ENCODE measurements around the gene ACTN4. TPM values are rescaled to one million over a fixed set of nuclear protein-coding genes. Genes with fewer than 3 reads are reported as not detected.

The ACTN4 gene
- total RNA-seq, 4 donors from 2014 or later = 475 to 520 (median 507) TPM

DNA sequence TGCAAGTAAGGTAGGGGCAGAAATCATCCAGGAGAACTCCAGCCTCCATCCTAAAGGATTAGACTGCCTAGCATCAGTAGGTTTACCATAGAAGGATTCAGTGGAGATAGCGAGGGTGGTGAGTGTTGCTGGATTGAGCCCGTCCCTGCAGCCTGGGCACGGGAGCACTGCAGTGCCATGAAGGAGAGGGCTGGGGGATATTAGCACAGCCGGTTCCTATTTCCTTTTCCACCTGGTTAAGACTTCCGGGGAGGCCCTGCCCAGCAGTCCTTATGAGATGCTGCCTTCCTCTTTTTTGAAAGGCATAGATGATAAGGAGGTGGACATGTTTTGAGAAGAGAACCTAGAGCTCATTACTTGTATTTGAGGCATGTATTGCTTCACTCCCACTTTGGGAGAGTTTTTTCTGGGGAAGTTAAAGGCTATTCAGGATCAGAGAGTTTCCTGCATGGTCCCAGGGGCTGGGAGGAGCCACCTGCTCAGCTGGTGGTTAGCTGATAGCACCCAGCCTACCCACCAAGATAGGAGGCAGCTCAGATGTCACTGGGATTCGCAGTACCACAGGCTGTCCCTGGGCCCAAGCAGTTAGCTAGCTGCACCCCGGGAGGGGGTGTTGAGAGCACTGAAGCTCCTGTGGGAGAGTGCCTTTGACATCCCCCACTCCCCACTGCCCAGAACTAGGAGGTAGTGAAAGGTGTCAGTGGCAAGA is 17.2 kb downstream of the ACTN4 start:
- 41% methylated on average over 6 of the region's 7 CpGs for WGBS
- H3K27me3 ChIP-seq = no peaks in the 10 kb centered on the region
- no peak for TF ChIP-seq POLR2A (IDR thresholded peaks at IDR 0.05)
- no peak for TF ChIP-seq POLR2AphosphoS5 (IDR thresholded peaks at IDR 0.05)
- no peak for TF ChIP-seq EP300 (IDR thresholded peaks at IDR 0.05)
- no peak for TF ChIP-seq CTCF (IDR thresholded peaks at IDR 0.05)
- no peaks in the 10 kb centered on the region for H3K9me3 ChIP-seq
- no peaks in the 10 kb centered on the region for H3K36me3 ChIP-seq
- H3K27ac ChIP-seq = peak overlapping the region; percentile 96
- H3K4me1 ChIP-seq = peaks cover 92% of the 10 kb centered on the region
- H3K4me3 ChIP-seq = peak overlapping the region; percentile 8
- DNase-seq (ENCODE audit: low spot score in 2 of 2) = no peak

DNA sequence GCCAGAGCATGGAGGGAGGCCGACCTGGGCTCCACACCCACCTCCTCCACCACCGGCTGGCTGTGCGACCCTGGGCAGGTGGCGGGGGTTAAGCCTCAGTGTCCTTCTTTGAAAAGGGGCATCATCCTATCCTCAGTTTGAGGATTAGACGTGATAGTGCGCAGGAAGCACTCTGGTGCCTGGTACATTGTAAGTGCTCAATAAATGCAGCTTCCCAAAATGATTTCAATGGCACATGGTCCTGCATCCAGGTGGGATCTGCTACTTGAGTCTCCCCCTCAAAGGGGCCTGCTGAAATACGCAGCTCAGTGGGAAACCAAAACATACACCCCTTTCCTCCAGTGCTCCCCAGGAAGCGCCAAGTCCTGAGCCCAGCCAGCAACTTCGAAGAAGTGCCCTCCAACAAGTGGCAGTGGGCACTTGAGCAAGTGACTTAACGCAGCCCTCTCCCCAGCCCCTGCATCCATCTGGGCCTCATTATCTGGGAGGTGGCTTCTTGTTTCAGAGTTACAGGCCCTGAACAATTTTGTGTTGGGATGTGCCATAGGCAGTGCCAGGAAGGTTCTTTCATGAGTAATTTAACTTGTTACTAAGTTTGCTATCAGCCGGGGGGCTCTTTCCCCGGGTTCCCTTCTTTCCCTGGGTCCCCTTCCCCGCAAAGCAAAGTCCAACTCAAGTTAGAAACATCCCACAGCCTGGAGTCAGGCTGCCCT is 17.9 kb downstream of the ACTN4 start:
- Histone ChIP-seq H3K36me3 (no peaks in the 10 kb centered on the region), H3K27ac (peak overlapping the region; percentile 96), H3K4me3 (no peak overlapping the region), H3K27me3 (no peaks in the 10 kb centered on the region), H3K4me1 (peaks cover 92% of the 10 kb centered on the region), H3K9me3 (no peaks in the 10 kb centered on the region)
- no peak for DNase-seq (ENCODE audit: low spot score in 2 of 2)
- TF ChIP-seq POLR2A (IDR thresholded peaks at IDR 0.05) = no peak
- no peak for TF ChIP-seq POLR2AphosphoS5 (IDR thresholded peaks at IDR 0.05)
- TF ChIP-seq EP300 (IDR thresholded peaks at IDR 0.05) = no peak
- no peak for TF ChIP-seq CTCF (IDR thresholded peaks at IDR 0.05)
- 51% methylated on average over 11 of the region's 13 CpGs for WGBS

DNA sequence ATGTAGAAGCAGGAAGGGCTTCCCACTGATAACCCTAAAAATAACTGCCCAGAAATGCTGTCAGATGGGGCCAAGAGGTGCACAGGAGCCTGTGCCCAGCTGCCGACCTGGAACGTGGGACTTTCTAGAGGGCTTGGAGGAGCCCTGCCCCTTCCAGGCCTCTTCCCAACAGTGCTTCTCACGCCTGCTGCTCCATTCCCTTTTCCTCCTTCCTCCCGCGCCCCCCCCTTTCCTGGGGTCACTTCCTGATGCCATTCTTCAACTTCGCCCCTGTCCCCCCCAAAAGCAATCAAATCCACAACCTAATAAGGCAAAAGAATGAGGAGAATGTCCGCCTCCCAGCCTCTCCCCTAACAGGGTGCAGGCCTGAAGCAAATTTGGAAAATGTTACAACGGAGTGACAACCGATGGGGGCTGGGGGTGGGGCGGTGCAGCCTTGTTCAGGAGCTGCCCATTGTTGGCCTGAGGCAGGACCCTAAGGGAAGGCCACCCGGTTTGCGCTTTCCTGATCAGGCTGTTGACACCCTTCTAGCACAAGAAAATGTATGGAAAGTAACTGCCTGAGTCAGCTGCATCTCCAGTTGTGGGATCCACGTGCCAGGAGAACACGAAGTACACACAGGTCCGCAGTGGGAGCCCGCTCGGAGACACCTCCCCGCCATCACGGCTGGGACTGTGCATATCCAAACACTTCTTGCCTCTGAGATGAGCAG is 18.7 kb downstream of the ACTN4 start:
- Histone ChIP-seq H3K4me3 (no peak overlapping the region), H3K27ac (peak overlapping the region; percentile 96), H3K4me1 (peaks cover 92% of the 10 kb centered on the region), H3K27me3 (no peaks in the 10 kb centered on the region), H3K36me3 (no peaks in the 10 kb centered on the region), H3K9me3 (no peaks in the 10 kb centered on the region)
- WGBS = 33% methylated on average over 19 of the region's 19 CpGs
- TF ChIP-seq CTCF (IDR thresholded peaks at IDR 0.05) (no peak), POLR2AphosphoS5 (IDR thresholded peaks at IDR 0.05) (no peak), EP300 (IDR thresholded peaks at IDR 0.05) (no peak), POLR2A (IDR thresholded peaks at IDR 0.05) (no peak)
- no peak for DNase-seq (ENCODE audit: low spot score in 2 of 2)

DNA sequence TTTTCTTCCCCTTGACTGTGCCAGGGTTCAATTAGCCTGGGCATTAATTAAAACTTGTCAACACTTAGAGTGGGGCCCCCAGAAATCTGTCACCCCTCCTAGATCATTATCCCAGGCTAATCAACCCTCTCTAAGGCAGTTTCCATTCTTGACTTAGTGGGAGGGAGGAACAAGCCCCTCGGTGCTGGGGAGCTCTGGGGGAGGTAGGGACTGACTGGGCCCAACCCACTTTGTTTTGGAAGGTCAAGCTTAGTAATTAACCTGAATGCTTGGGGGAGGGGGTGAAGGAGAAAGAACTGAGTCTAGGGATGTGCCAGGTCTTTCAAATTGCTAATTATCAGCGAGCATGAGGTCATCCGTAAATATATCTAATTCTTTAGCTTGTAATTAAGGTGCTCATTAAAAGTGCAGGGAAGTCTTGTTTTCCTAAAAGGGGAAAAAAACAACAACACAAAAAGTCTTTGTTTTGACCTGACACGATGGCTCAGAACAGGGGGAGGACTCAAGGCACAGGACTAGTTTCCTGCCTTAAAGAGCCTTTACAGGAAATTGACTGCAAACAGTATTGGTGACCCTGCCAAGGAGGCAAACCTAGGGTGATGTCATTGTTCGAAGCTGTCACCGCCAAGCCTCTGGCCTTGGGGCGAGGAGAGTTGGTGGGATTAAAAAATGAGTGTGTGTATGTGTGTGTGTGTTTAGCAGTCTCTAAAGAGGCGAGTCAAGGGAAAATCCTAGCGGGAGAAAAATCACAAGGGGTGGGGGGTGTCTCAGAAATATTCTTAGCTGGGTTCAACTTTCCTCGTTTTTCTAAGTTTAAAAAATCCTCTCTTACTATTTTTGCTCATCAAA is 19.4 kb downstream of the ACTN4 start:
- Histone ChIP-seq H3K4me3 (no peak overlapping the region), H3K27ac (peak overlapping the region; percentile 96), H3K27me3 (no peaks in the 10 kb centered on the region), H3K36me3 (no peaks in the 10 kb centered on the region), H3K9me3 (no peaks in the 10 kb centered on the region), H3K4me1 (peaks cover 92% of the 10 kb centered on the region)
- TF ChIP-seq EP300 (IDR thresholded peaks at IDR 0.05) = no peak
- peak in 2 of 3 donors; percentile 24 to 51 for TF ChIP-seq POLR2AphosphoS5 (IDR thresholded peaks at IDR 0.05)
- WGBS = 20% methylated on average over 10 of the region's 10 CpGs
- no peak for DNase-seq (ENCODE audit: low spot score in 2 of 2)

GRCh38 chr19:38667661-38668171 is 20.3 kb downstream of the ACTN4 start:
- Histone ChIP-seq H3K27me3 (no peaks in the 10 kb centered on the region), H3K36me3 (no peaks in the 10 kb centered on the region), H3K4me3 (no peak overlapping the region), H3K9me3 (no peaks in the 10 kb centered on the region), H3K27ac (peak overlapping the region; percentile 96), H3K4me1 (peaks cover 84% of the 10 kb centered on the region)
- 12% methylated on average over 8 of the region's 8 CpGs for WGBS
- TF ChIP-seq POLR2AphosphoS5 (IDR thresholded peaks at IDR 0.05) = no peak
- no peak for TF ChIP-seq EP300 (IDR thresholded peaks at IDR 0.05)
- TF ChIP-seq CTCF (IDR thresholded peaks at IDR 0.05) = no peak
- TF ChIP-seq POLR2A (IDR thresholded peaks at IDR 0.05) = no peak
- DNase-seq (ENCODE audit: low spot score in 2 of 2) = no peak
